HUES6 (cell line): ENCODE results near the gene AHSP.
A peak's percentile ranks its signal among the peaks of the same experiment; 100 is the strongest.
"Not testable (repeated sequence)": the region's sequence is repeated elsewhere in the genome, so short reads cannot be mapped to it uniquely, and the experiment has no call there.

Experiments used
- H3K27ac ChIP-seq: 2 replicates; pipeline ENCODE4 v1.7.0; 2013; ENCODE audit warnings: low read depth, mild to moderate bottlenecking, low read length, inconsistent platforms
- H3K27me3 ChIP-seq: 2 replicates; pipeline ENCODE4 v1.6.1; 2013; ENCODE audit warnings: low read length; ENCODE audit not compliant: control insufficient read depth, insufficient read depth
- H3K36me3 ChIP-seq: 2 replicates; pipeline ENCODE4 v1.6.1; 2013; ENCODE audit warnings: low read length; ENCODE audit not compliant: control insufficient read depth, insufficient read depth
- H3K4me1 ChIP-seq: 2 replicates; pipeline ENCODE4 v1.6.1; 2013; ENCODE audit warnings: low read length; ENCODE audit not compliant: control insufficient read depth, insufficient read depth
- H3K4me3 ChIP-seq: 2 replicates; pipeline ENCODE4 v1.5.1; 2013; ENCODE audit warnings: low read depth, low read length
- H3K9ac ChIP-seq: one replicate; pipeline ENCODE4 v1.6.1; 2013; ENCODE audit warnings: mild to moderate bottlenecking, low read length
- H3K9me3 ChIP-seq: 2 replicates; pipeline ENCODE4 v1.6.1; 2013; ENCODE audit warnings: low read depth, low read length; ENCODE audit not compliant: control insufficient read depth, insufficient read depth

AHSP gene

GRCh38 chr16:31519759-31520431 is 7.8 kb upstream of the AHSP start:
- Histone ChIP-seq H3K4me3 (no peak overlapping the region), H3K36me3 (no peaks in the 10 kb centered on the region), H3K9ac (no peak overlapping the region), H3K27me3 (no peaks in the 10 kb centered on the region), H3K27ac (no peak overlapping the region), H3K9me3 (peaks cover 11% of the 10 kb centered on the region), H3K4me1 (no peaks in the 10 kb centered on the region; the same call in 1 of the 2 replicates)

DNA sequence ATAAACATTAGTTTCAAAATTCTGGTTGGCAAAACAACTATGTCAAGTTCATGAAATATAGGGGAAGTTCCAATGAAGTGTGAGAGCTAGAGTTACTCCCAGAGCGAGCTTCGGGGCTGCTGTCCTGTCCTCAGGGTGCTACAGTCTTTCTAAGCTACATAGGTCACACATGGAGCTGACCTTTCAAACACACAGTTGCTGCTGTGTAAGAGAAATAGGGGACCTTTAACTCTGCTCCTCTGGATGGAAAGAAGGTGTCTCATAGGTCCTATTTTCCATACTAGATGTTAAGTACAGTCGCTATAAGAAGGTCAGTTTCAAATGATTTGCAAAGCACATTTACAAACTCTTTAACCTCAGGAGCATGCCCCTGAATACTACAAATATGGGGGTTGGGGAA is 6.3 kb upstream of the AHSP start:
- Histone ChIP-seq H3K9me3 (peaks cover 6% of the 10 kb centered on the region; the same call in 1 of the 2 replicates), H3K27ac (no peak overlapping the region), H3K4me3 (no peak overlapping the region), H3K36me3 (no peaks in the 10 kb centered on the region), H3K9ac (no peak overlapping the region), H3K27me3 (no peaks in the 10 kb centered on the region; the same call in 1 of the 2 replicates), H3K4me1 (no peaks in the 10 kb centered on the region; the same call in 1 of the 2 replicates)

DNA sequence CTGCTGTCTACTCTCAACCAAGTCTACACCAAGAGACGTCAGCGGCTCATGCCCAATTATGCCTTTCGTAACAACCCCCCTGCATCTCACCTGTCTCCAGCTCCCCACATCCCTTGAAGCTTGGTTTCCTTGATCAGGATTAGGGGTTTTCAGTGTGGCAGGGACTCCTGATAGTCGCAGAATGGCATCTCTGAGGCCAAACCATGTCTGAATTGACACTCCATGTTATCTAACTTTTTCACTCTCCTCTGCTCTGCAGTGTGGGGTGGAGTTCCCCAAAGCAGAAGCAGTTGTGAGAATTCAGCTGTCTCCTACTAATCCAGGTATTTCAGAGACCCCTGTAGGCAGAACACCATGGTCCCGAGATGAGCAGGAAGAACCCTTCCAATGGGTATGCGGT is 5.6 kb upstream of the AHSP start:
- H3K27me3 ChIP-seq: no peaks in the 10 kb centered on the region; the same call in 1 of the 2 replicates
- H3K4me3 ChIP-seq: no peak overlapping the region
- H3K36me3 ChIP-seq: no peaks in the 10 kb centered on the region
- H3K9ac ChIP-seq: no peak overlapping the region
- no peak overlapping the region for H3K27ac ChIP-seq
- 0 out of 2 replicates have a peak, but pooled peaks cover 4% of the 10 kb centered on the region for H3K9me3 ChIP-seq
- no peaks in the 10 kb centered on the region; the same call in 1 of the 2 replicates for H3K4me1 ChIP-seq

- Histone ChIP-seq H3K4me1 (peaks cover 14% of the 10 kb centered on the region), H3K27me3 (peaks cover 15% of the 10 kb centered on the region)
- not testable (repeated sequence) for H3K9ac ChIP-seq, H3K9me3 ChIP-seq, H3K4me3 ChIP-seq, H3K36me3 ChIP-seq, H3K27ac ChIP-seq
Measured at GRCh38 chr16:31523768-31524167, 3.9 kb upstream of the AHSP start.

DNA sequence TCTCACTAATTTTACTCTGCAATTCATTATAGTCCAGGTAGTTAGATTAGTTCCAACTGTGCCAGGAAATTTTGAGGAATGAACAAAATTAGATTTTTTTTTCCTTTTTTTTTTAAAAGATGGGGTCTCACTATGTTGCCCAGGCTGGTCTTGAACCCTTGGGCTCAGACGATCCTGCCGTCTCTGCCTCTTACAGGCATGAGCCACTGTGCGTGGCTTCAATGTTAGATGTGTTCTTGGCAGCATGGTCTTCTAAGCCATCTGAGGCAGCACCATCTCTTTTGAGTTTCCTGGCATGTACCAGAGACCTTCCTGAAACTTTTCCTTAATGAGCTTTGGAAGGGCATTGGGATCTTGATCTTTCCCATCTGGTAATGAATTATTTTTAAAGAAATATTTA is 2.6 kb upstream of the AHSP start:
- Histone ChIP-seq H3K27ac (no peak overlapping the region), H3K9me3 (no peaks in the 10 kb centered on the region), H3K4me1 (peaks cover 24% of the 10 kb centered on the region), H3K27me3 (peaks cover 27% of the 10 kb centered on the region), H3K4me3 (no peak overlapping the region), H3K9ac (no peak overlapping the region), H3K36me3 (no peaks in the 10 kb centered on the region)

DNA sequence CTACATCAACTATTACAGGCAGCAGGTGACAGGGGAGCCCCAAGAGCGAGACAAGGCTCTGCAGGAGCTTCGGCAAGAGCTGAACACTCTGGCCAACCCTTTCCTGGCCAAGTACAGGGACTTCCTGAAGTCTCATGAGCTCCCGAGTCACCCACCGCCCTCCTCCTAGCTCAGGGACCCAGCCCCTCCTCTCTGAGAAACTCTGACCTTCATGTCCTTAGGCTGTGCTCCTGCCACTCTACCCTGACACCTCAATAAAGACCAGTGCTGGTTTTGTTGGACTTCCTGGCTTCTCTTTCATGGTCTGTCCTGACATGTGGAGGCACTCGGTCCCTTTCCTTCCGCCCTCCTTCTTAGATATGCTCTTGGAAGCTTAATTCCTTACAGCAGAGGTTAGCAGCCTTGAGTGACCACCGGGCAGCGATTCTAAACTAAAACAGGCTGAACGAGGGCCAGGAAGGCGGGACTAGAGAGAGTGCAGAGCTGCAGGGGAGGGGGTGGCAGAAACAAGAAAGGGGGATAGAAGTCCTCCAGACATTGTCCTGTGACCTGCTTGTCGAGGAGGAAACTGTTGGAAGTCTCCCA is 915 bp downstream of the AHSP start:
- Histone ChIP-seq H3K4me3 (peak overlapping the region; percentile 64), H3K27ac (no peak overlapping the region), H3K4me1 (peaks cover 25% of the 10 kb centered on the region), H3K36me3 (no peaks in the 10 kb centered on the region), H3K9ac (no peak overlapping the region), H3K9me3 (no peaks in the 10 kb centered on the region), H3K27me3 (peaks cover 51% of the 10 kb centered on the region)

DNA sequence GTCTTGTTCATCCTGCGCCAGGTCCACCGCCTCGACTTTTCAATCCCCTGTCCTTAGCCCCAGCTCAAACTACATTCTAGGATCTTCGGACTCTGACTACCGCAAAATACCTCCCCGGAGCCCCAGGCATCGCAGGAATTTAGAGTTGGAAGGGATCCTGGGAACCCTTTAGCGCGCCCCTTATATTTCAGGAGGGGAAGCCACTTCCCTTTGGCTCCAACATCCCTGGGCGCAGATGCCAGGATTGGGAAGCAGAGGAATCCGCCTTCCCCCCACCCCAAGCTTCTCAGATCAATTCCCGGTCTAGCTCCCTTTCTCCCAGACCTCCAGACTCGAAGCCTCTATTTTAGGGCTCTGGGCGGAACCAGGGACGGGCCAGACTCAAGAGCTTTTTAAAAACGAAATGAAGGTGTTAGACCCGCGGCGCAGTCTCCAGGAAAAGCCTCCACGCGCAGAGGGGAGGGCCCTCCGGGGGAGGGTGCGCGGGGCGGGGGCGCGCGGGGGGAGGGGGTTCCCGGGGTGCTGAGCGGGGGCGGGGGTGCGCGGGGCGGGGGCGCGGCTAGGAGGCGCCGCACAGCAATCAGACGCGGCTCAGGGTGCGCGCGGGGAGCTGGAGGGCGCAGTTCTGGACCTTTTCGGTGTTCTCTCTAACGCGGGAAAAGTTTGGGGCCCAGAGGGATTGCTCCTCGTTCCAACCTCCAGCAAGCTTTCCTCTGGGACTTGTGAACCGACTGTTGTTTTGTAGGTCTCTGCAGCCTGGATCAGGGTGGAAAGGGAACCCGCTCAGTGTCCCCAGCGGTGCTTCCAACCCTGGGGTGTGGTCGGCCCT is 1.6 kb downstream of the AHSP start:
- H3K9ac ChIP-seq: peak overlapping the region; percentile 5
- H3K4me1 ChIP-seq: peaks cover 25% of the 10 kb centered on the region
- H3K27ac ChIP-seq: no peak overlapping the region
- peaks cover 51% of the 10 kb centered on the region for H3K27me3 ChIP-seq
- H3K9me3 ChIP-seq: no peaks in the 10 kb centered on the region
- peak overlapping the region; percentile 64 for H3K4me3 ChIP-seq
- H3K36me3 ChIP-seq: no peaks in the 10 kb centered on the region

GRCh38 chr16:31529937-31530312 is 2.2 kb downstream of the AHSP start:
- peak overlapping the region; percentile 5 for H3K9ac ChIP-seq

DNA sequence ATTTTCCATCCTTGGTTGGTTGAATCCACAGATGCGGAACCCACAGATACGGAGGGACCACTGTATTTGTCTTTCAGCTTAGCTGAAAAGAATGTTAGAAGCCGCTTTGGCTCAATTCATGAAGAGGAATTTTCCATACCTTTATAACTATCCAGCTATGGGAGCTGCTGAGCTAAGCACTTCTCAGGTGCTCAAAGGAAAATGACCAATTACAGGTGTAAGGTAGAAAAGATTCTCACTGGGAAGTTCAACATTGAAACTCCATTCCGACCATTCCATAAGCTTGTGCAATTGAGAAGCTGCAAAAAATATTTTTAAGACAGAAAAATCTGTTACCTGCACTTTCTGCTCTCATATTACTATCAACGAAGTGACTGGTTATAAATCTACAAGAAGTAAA is 2.7 kb downstream of the AHSP start:
- Histone ChIP-seq H3K27ac (no peak overlapping the region), H3K9me3 (no peaks in the 10 kb centered on the region), H3K27me3 (peaks cover 51% of the 10 kb centered on the region), H3K4me3 (peak overlapping the region; percentile 64), H3K36me3 (no peaks in the 10 kb centered on the region), H3K9ac (no peak overlapping the region), H3K4me1 (peaks cover 25% of the 10 kb centered on the region)

More at GRCh38 chr16:31529937-31530312, 2.2 kb downstream of the AHSP start:
- no peak overlapping the region for H3K27ac ChIP-seq
- H3K36me3 ChIP-seq: no peaks in the 10 kb centered on the region
- H3K9me3 ChIP-seq: no peaks in the 10 kb centered on the region
- H3K4me1 ChIP-seq: peaks cover 25% of the 10 kb centered on the region
- H3K4me3 ChIP-seq: peak overlapping the region; percentile 64
- peaks cover 51% of the 10 kb centered on the region for H3K27me3 ChIP-seq

DNA sequence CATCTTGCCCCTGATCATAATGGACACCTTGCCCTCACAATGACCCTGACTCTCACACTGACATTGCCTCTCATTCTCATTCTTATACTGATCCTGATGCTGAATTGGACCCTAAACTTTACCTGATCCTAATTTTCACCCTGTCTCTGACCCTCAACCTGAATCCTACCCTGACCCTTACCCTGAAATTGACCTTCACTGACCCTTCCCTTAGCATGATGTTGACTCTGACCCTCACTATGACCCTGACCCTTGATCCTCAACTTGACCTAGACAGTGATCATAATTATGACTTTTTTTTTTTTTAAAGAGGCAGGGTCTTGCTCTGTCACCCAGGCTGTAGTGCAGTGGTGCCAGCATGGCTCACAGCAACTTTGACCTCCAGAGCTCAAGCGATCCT is 3.4 kb downstream of the AHSP start:
- Histone ChIP-seq H3K27me3 (peaks cover 57% of the 10 kb centered on the region), H3K9me3 (no peaks in the 10 kb centered on the region), H3K36me3 (no peaks in the 10 kb centered on the region), H3K4me3 (no peak overlapping the region), H3K4me1 (peaks cover 25% of the 10 kb centered on the region), H3K27ac (no peak overlapping the region), H3K9ac (no peak overlapping the region)

DNA sequence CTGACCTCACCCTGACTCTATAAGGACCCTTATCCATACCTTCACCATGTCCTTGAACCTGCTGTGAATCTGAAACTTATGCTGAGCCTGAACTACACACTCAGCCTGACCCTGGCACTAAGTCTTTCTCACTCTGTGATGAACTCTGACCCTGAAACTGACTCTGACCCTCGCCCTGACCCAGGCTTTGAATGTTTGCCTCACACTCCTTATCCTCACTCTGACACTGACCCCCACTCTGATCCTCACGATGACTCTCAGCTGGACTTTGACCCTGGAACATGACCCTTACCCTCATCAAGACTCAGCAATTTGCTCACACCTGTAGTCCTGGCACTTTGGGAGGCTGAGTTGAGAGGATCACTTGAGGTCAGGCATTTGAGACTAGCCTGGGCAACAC is 4.4 kb downstream of the AHSP start:
- H3K9me3 ChIP-seq: no peaks in the 10 kb centered on the region
- no peaks in the 10 kb centered on the region for H3K36me3 ChIP-seq
- H3K9ac ChIP-seq: no peak overlapping the region
- H3K4me3 ChIP-seq: no peak overlapping the region
- H3K27me3 ChIP-seq: peaks cover 66% of the 10 kb centered on the region
- H3K27ac ChIP-seq: no peak overlapping the region
- H3K4me1 ChIP-seq: peaks cover 25% of the 10 kb centered on the region
